ENCODE measurements around the gene CDH4.

Gene CDH4

DNA sequence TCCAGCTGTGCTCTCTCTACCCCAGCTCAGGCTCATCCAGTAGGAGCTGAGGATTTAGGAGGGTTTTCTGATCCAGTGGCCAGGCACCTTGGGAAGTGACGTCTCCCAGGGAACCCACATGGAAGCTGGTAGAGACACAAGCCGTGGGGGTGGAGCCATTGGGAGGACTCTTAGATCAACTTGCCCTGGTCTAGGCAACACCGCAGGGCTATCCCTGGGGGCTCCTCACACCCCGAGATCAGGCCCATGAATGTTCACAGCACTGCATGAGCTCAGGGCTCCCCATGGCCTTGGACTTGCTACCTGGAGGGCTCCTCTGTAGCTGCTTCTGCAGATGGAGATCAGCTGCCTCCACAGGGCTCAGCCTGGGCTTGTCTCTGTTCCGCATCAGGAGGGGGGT, 112.1 kb downstream of the CDH4 start:
- no peak overlapping the region for H3K4me3 ChIP-seq (ENCODE audit: low read depth, low read length)
- DNase-seq (ENCODE audit: low read depth) = no peak
- TF ChIP-seq, protein P1, sequence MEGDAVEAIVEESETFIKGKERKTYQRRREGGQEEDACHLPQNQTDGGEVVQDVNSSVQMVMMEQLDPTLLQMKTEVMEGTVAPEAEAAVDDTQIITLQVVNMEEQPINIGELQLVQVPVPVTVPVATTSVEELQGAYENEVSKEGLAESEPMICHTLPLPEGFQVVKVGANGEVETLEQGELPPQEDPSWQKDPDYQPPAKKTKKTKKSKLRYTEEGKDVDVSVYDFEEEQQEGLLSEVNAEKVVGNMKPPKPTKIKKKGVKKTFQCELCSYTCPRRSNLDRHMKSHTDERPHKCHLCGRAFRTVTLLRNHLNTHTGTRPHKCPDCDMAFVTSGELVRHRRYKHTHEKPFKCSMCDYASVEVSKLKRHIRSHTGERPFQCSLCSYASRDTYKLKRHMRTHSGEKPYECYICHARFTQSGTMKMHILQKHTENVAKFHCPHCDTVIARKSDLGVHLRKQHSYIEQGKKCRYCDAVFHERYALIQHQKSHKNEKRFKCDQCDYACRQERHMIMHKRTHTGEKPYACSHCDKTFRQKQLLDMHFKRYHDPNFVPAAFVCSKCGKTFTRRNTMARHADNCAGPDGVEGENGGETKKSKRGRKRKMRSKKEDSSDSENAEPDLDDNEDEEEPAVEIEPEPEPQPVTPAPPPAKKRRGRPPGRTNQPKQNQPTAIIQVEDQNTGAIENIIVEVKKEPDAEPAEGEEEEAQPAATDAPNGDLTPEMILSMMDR (IDR thresholded peaks at IDR 0.05; ENCODE audit: control insufficient read depth, extremely low read depth, insufficient read depth) = no peak

DNA sequence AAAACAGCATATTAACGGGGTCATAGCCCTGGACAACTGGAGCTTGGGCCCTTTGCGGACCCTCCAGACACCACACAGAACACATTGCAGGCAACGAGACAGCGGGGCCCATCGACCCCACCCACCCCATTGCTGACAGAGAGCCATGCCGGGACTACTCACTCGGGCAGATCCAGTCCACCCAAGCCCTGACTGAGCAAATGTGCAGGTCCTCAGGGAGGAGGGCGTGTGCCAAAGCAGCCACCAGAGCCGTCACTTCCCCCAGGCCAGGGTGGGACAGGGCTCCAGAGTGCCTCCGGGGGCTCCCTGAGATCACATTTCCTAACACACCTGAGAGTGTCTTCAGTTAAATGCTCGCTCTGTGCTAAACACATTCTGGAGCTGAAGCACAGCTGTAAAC, 114.9 kb downstream of the CDH4 start:
- no peak for DNase-seq (ENCODE audit: low read depth)
- H3K4me3 ChIP-seq (ENCODE audit: low read depth, low read length) = no peak overlapping the region
- TF ChIP-seq, protein P1 (IDR thresholded peaks at IDR 0.05; ENCODE audit: control insufficient read depth, extremely low read depth, insufficient read depth) = no peak

DNA sequence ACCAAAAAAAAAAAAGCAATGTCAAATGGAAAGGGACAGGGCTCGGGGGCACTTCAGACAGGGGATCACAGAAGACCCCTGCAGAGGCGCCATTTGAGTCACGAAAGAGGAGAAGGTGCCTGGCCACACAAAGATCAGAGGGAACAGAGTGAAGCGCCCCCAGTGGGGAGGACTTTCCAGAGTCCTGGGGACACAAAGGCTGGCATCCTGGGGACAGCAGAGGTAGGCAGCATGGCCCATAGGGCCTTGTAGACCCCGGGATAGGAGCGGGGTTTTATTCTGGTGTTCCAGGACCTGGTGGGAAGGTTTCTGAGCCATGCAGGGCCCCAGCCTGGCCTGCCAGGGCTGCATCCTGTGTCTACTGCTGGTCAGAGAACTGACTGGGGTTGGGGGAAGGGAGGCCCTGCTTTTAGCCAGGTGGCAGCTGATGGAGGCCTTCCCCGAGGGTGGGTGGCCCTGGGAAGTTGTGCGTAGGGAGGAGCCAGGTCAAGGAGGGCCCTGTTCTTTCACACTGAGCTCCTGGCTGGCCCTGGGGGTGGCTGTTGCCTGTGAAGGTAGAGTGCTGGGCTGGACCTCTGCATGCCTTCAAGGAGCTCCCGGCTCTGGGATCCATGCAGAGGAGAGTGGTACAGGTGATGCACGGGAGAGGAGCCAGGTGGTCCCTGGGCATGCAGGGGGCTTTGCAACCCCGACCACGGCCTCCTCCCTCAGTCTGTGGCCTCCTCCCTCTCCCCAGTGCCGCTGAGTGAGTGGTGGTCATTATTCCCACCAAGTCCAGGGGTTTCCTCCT, 117.9 kb downstream of the CDH4 start:
- TF ChIP-seq, protein P1 (IDR thresholded peaks at IDR 0.05; ENCODE audit: control insufficient read depth, extremely low read depth, insufficient read depth) = no peak
- no peak for DNase-seq (ENCODE audit: low read depth)
- H3K4me3 ChIP-seq (ENCODE audit: low read depth, low read length) = no peak overlapping the region

DNA sequence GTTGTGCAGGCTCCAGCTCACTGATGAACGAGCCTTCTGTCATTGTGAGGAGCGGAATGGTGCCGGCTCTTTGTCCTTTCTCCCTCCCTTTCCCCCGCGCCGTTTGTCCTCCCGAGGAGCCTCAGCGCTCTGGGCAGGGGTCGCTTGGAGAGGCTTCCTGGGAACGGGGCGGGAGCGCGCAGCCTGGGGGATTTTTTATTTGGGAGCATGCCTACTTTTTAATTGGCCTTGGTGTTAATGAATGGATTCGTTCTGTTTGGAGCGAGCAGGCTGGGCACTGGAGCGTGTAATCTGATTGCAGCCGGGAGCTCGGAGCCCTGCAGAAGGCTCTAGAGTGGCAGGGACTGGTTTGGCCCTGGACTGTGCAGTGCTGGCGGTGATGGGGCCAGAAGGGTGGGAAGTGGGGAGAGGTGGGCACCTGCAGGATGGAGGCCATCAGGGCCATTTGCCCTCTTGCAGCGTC, 118.8 kb downstream of the CDH4 start:
- no peak for DNase-seq (ENCODE audit: low read depth)
- TF ChIP-seq, protein P1 (IDR thresholded peaks at IDR 0.05; ENCODE audit: control insufficient read depth, extremely low read depth, insufficient read depth) = no peak
- no peak overlapping the region for H3K4me3 ChIP-seq (ENCODE audit: low read depth, low read length)

DNA sequence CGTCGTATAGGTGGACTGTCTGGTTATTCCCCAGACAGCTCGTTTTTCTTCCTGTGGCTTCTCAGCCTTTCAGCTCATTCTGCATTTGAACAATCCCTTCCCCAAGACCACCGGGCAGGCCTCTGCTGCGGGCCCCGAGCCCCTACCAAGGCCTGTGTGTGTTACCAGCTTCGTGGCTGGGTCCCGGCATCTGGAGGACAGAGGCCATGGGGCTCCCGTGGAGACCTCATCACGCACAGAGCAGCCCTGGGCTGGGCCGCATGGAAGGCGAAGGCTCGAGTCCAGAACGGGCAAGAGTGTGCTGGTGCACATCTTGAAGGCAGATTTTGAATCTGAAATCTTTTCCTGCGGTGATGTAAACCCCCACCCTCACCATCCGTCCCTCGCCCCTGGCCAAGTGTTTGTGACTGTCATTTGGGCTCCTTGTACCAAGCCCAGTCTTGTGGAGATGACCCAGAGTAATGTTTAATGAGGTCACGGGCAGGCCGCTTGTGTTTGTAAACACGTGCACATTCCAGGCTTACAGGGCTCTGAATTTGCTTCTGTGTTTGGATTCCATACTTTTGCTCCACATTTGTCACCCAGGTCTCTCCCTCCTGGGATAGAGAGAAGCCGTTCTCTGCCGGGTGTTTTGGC, 119.6 kb downstream of the CDH4 start:
- DNase-seq (ENCODE audit: low read depth) = no peak
- no peak overlapping the region for H3K4me3 ChIP-seq (ENCODE audit: low read depth, low read length)
- TF ChIP-seq, protein P1 (IDR thresholded peaks at IDR 0.05; ENCODE audit: control insufficient read depth, extremely low read depth, insufficient read depth) = no peak

DNA sequence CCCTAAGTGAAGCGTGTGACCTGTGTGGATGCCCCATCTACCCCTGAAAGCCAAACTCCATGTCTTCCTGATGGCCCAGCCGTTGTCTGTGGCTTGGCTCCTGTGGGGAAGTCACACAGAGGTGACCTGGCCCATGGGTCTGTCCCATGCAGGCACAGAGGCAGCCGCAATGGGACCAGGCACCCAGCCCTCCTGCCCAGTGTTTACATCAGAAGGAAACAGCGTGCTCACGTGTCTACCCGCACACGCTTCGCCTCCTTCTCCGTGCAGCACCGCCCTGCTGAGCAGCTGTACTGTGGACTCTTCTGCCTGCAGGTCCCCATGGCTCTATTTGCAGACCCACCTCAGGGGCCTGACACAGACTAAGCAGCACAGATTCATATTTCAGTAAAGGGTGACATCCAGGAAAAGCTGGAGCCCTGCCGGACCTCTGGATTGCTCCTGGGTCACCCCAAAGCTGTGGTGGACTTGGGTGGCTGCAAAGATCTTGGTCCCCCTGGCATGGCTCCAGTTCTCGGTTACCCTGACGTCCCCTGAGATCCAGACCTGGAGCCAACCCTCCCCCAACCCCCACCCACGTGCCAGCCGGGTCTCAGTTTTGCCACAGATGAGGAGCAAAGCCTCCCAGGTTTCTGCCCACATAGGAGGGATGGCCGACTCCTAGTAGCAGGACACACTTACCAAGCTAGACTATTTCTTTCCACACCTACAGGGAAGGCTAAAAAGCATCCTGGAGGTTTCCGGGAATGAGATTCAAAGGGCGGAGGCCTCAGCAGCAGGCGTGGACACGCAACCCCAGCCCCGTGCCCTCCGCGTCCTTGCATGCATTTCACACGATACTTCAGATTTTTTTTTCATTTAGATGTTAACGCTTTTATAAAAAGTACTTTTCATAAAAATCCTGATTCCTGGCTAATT, 120.3 kb downstream of the CDH4 start:
- H3K4me3 ChIP-seq (ENCODE audit: low read depth, low read length) = no peak overlapping the region
- TF ChIP-seq, protein P1 (IDR thresholded peaks at IDR 0.05; ENCODE audit: control insufficient read depth, extremely low read depth, insufficient read depth) = no peak
- DNase-seq (ENCODE audit: low read depth) = no peak

Data from LNCaP clone FGC (cell line).